OCI-LY3 (cell line): ENCODE data around the gene CACNA2D3.

Experiments
- H2AFZ ChIP-seq: fragments of 200-600, 300-600 bp; shearing (Covaris generic); 2 replicates; pipeline ENCODE4 v1.6.0; 2014; ENCODE audit warnings: antibody characterized with exemption, low read depth, low read length
- H3K27ac ChIP-seq: fragments of 200-600, 300-600 bp; sonication (generic); 2 replicates; pipeline ENCODE4 v1.5.1; 2014; ENCODE audit warnings: mild to moderate bottlenecking, low read length, moderate library complexity, mixed read lengths
- H3K27me3 ChIP-seq: fragments of 200-600, 300-600 bp; sonication (generic); 2 replicates; pipeline ENCODE4 v1.6.1; 2014; ENCODE audit warnings: low read depth, low read length, mixed read lengths
- H3K36me3 ChIP-seq: fragments of 200-600, 300-600 bp; sonication (generic); replicated peaks from 2 replicates; pipeline ENCODE3; 2014; ENCODE audit warnings: low read depth, low read length, mixed read lengths
- H3K4me1 ChIP-seq: fragments of 300-600, 200-600 bp; sonication (generic); 2 replicates; pipeline ENCODE4 v1.6.1; 2014; ENCODE audit warnings: low read length, mixed read lengths
- H3K4me2 ChIP-seq: fragments of 200-600, 300-600 bp; sonication (generic); 2 replicates; pipeline ENCODE4 v1.6.1; 2014; ENCODE audit warnings: low read length, mixed read lengths
- H3K4me3 ChIP-seq: fragments of 300-600, 200-600 bp; sonication (generic); 2 replicates; pipeline ENCODE4 v1.5.1; 2014; ENCODE audit warnings: antibody characterized with exemption, mild to moderate bottlenecking, low read length, moderate library complexity
- H3K79me2 ChIP-seq: fragments of 300-600, 200-600 bp; shearing (Covaris generic); 2 replicates; pipeline ENCODE4 v1.6.1; 2014; ENCODE audit warnings: mild to moderate bottlenecking, low read length, mixed read lengths
- H3K9ac ChIP-seq: fragments of 300-600, 200-600 bp; shearing (Covaris generic); 2 replicates; pipeline ENCODE4 v1.6.0; 2014; ENCODE audit warnings: mild to moderate bottlenecking, low read length, moderate library complexity
- H3K9me3 ChIP-seq: fragments of 200-600, 300-600 bp; shearing (Covaris generic); 2 replicates; pipeline ENCODE4 v1.6.1; 2014; ENCODE audit warnings: low read length, mixed read lengths; ENCODE audit not compliant: insufficient read depth
- H4K20me1 ChIP-seq: fragments of 200-600, 300-600 bp; sonication (generic); 2 replicates; pipeline ENCODE4 v1.6.1; 2016; ENCODE audit warnings: low read length, mixed read lengths; ENCODE audit not compliant: insufficient read depth
- CTCF ChIP-seq: fragments of 200-600, 300-600 bp; sonication (generic); IDR thresholded peaks from 2 replicates; pipeline ENCODE4 v1.5.1; 2014; ENCODE audit warnings: antibody characterized with exemption, low read length, low read depth
- EZH2phosphoT487 ChIP-seq: fragments of 200-600 bp; shearing (Covaris generic); IDR thresholded peaks from 2 replicates; pipeline ENCODE4 v1.6.1; 2018; ENCODE audit warnings: antibody characterized with exemption, mixed run types, low read depth

CACNA2D3 gene

GRCh38 chr3:54131026-54131605 lies 8.8 kb downstream of the CACNA2D3 start:
- TF ChIP-seq CTCF: no peak
- TF ChIP-seq EZH2phosphoT487: no peak
- Histone ChIP-seq H3K9ac (no peak overlapping the region), H3K9me3 (no peaks in the 10 kb centered on the region), H3K4me2 (no peak overlapping the region), H3K4me1 (no peaks in the 10 kb centered on the region), H3K4me3 (no peak overlapping the region), H4K20me1 (no peaks in the 10 kb centered on the region), H3K36me3 (no peaks in the 10 kb centered on the region), H3K79me2 (no peaks in the 10 kb centered on the region), H3K27me3 (peaks cover 21% of the 10 kb centered on the region), H3K27ac (no peak overlapping the region), H2AFZ (no peak overlapping the region)

- Histone ChIP-seq H3K27me3 (peaks cover 23% of the 10 kb centered on the region), H3K4me1 (no peaks in the 10 kb centered on the region), H3K9ac (no peak overlapping the region), H4K20me1 (no peaks in the 10 kb centered on the region), H3K4me3 (no peak overlapping the region), H3K79me2 (no peaks in the 10 kb centered on the region), H2AFZ (no peak overlapping the region), H3K4me2 (no peak overlapping the region), H3K9me3 (no peaks in the 10 kb centered on the region), H3K27ac (no peak overlapping the region), H3K36me3 (no peaks in the 10 kb centered on the region)
- no peak for TF ChIP-seq CTCF
- TF ChIP-seq EZH2phosphoT487: no peak
Observed at GRCh38 chr3:54131890-54132289, 9.5 kb downstream of the CACNA2D3 start.

- H3K27me3 ChIP-seq: peaks cover 24% of the 10 kb centered on the region; the same call in 1 of the 2 replicates
- no peaks in the 10 kb centered on the region for H3K79me2 ChIP-seq
- no peaks in the 10 kb centered on the region for H3K36me3 ChIP-seq
- H3K4me3 ChIP-seq: no peak overlapping the region
- no peak overlapping the region for H3K9ac ChIP-seq
- no peak overlapping the region for H3K27ac ChIP-seq
- H3K4me1 ChIP-seq: no peaks in the 10 kb centered on the region
- no peak overlapping the region for H2AFZ ChIP-seq
- H4K20me1 ChIP-seq: no peaks in the 10 kb centered on the region
- H3K9me3 ChIP-seq: no peaks in the 10 kb centered on the region
- TF ChIP-seq CTCF: no peak
- H3K4me2 ChIP-seq: no peak overlapping the region
Observed at GRCh38 chr3:54132685-54133084, 10.3 kb downstream of the CACNA2D3 start.

DNA sequence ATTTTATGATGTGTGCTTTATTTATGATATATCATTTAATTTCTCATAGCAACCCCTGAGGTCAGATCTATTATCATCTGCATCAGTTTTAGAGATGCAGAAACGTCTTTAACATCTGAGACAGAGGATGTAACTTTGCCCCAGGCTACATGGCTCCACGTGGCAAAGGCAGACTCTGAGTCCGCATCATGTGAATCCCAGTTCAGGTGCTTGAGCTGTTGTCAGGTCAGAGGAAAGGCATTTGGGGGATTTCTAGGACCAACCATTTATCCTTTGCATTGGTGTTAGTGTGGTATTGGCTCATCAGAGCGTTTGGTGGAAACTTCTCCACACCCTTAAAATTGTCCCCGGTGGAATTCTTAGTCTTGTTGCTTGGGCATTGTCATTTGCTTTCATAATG lies 10.8 kb downstream of the CACNA2D3 start:
- TF ChIP-seq EZH2phosphoT487: no peak
- TF ChIP-seq CTCF: no peak
- no peaks in the 10 kb centered on the region for H3K79me2 ChIP-seq
- no peaks in the 10 kb centered on the region for H4K20me1 ChIP-seq
- no peak overlapping the region for H3K4me2 ChIP-seq
- no peaks in the 10 kb centered on the region for H3K9me3 ChIP-seq
- no peaks in the 10 kb centered on the region for H3K4me1 ChIP-seq
- no peaks in the 10 kb centered on the region for H3K36me3 ChIP-seq
- H3K27ac ChIP-seq: no peak overlapping the region
- no peak overlapping the region for H3K9ac ChIP-seq
- no peak overlapping the region for H3K4me3 ChIP-seq
- peaks cover 24% of the 10 kb centered on the region; the same call in 1 of the 2 replicates for H3K27me3 ChIP-seq
- H2AFZ ChIP-seq: no peak overlapping the region
